H1 (cell line): Measurements from ENCODE around the gene SBF2. TPM values are rescaled to one million over a fixed set of nuclear protein-coding genes. Genes with fewer than 3 reads are reported as not detected.

Experiments
- CTCF ChIA-PET: fragments of 300-600 bp; sonication (Branson Sonifier 250); formaldehyde crosslinking; loops from one replicate; lab custom pipeline; 2021; ENCODE audit not compliant: partially characterized antibody; lab: Charles Lee
- POLR2A ChIA-PET: fragments of 300-600 bp; sonication (Branson Sonifier 250); formaldehyde crosslinking; loops from one replicate; lab custom pipeline; 2021; ENCODE audit warnings: inconsistent platforms; ENCODE audit not compliant: partially characterized antibody; lab: Charles Lee
- DNase-seq, 2 experiments: peaks; one replicate each; pipeline versions ENCODE4 v3.0.0 to v3.0.0-alpha.2; 2010 to 2022; ENCODE audit warnings: low spot score in 2 of 2, low read depth in 1 of 2, mixed read lengths in 1 of 2
- FAIRE-seq: peaks from 2 replicates; lab custom pipeline; 2011; peaks lifted over from hg19 to GRCh38; lab: Jason Lieb, UNC
- H2AFZ ChIP-seq: 2 replicates; pipeline ENCODE4 v1.8.1; 2012; ENCODE audit warnings: low read length, inconsistent platforms
- H2AK5ac ChIP-seq: 2 replicates; pipeline ENCODE4 v1.6.1; 2013; ENCODE audit warnings: low read depth, low read length
- H2BK120ac ChIP-seq: replicated peaks from 2 replicates; pipeline ENCODE3; 2013; ENCODE audit warnings: low read depth, low read length, inconsistent platforms
- H2BK12ac ChIP-seq: 2 replicates; pipeline ENCODE4 v1.6.1; 2013; ENCODE audit warnings: low read depth, low read length
- H2BK15ac ChIP-seq: 2 replicates; pipeline ENCODE4 v1.6.1; 2013; ENCODE audit warnings: low read length
- H2BK20ac ChIP-seq: 2 replicates; pipeline ENCODE4 v1.6.1; 2013; ENCODE audit warnings: low read length
- H2BK5ac ChIP-seq: 2 replicates; pipeline ENCODE4 v1.6.1; 2013; ENCODE audit warnings: low read depth, low read length
- H3K14ac ChIP-seq: 2 replicates; pipeline ENCODE4 v1.6.1; 2013; ENCODE audit warnings: inconsistent platforms; ENCODE audit not compliant: insufficient read length
- H3K18ac ChIP-seq: 2 replicates; pipeline ENCODE4 v1.6.1; 2013; ENCODE audit warnings: low read length; ENCODE audit errors: extremely low read depth
- H3K23ac ChIP-seq: 2 replicates; pipeline ENCODE4 v1.6.1; 2013; ENCODE audit warnings: inconsistent platforms; ENCODE audit not compliant: insufficient read length
- H3K23me2 ChIP-seq: 2 replicates; pipeline ENCODE4 v1.6.1; 2013; ENCODE audit warnings: low read depth, low read length
- H3K27ac ChIP-seq: 2 replicates; pipeline ENCODE4 v1.6.1; 2011; ENCODE audit warnings: low read depth, low read length, inconsistent platforms
- H3K27me3 ChIP-seq, 4 experiments: replicated peaks in 1 of 4; 1 replicate in 1 of 4; 2 replicates in 3 of 4; pipeline versions ENCODE4 v1.6.1 to v1.8.1; 2011 to 2013; ENCODE audit warnings: low read length in 3 of 4, mild to moderate bottlenecking in 3 of 4, inconsistent platforms in 2 of 4, mixed read lengths in 2 of 4, moderate library complexity in 1 of 4; ENCODE audit not compliant: control insufficient read depth in 3 of 4, insufficient read depth in 3 of 4; ENCODE audit errors: extremely low read depth in 1 of 4
- H3K36me3 ChIP-seq, 4 experiments: 2 replicates each; pipeline versions ENCODE4 v1.6.1 to v1.8.1; 2011 to 2013; ENCODE audit warnings: mild to moderate bottlenecking in 4 of 4, low read length in 3 of 4, moderate library complexity in 2 of 4, control low read depth in 1 of 4, inconsistent platforms in 1 of 4; ENCODE audit not compliant: insufficient read depth in 4 of 4, control insufficient read depth in 2 of 4
- H3K4ac ChIP-seq: replicated peaks from 2 replicates; pipeline ENCODE3; 2013; ENCODE audit warnings: low read length, low read depth, mixed read lengths, inconsistent platforms; ENCODE audit not compliant: insufficient read length
- H3K4me1 ChIP-seq, 4 experiments: replicated peaks in 1 of 4; 1 replicate in 1 of 4; 2 replicates in 3 of 4; pipeline versions ENCODE4 v1.6.1 to v1.8.1; 2011 to 2013; ENCODE audit warnings: low read length in 3 of 4, inconsistent platforms in 2 of 4, mixed read lengths in 1 of 4; ENCODE audit not compliant: insufficient read depth in 4 of 4, control insufficient read depth in 3 of 4
- H3K4me2 ChIP-seq, 2 experiments: 2 replicates each; pipeline versions ENCODE4 v1.6.1 to v1.8.1; 2011 to 2013; ENCODE audit warnings: low read depth in 2 of 2, low read length in 2 of 2, control low read depth in 1 of 2, inconsistent platforms in 1 of 2, mild to moderate bottlenecking in 1 of 2; ENCODE audit not compliant: insufficient read depth in 1 of 2
- H3K4me3 ChIP-seq, 4 experiments: fragments of 200-600, 300-600 bp in 1 of 4; sonication (generic), shearing (Covaris generic), sonication (Bioruptor Twin) in 1 of 4; 2 replicates each; pipeline versions ENCODE4 v1.5.1 to v1.8.1; 2011 to 2016; ENCODE audit warnings: low read length in 4 of 4, low read depth in 3 of 4, control low read depth in 2 of 4, inconsistent platforms in 2 of 4, mild to moderate bottlenecking in 2 of 4, mixed read lengths in 1 of 4, moderate library complexity in 1 of 4; ENCODE audit not compliant: insufficient read depth in 2 of 4; ENCODE audit errors: extremely low read depth in 1 of 4
- H3K56ac ChIP-seq: replicated peaks from 2 replicates; pipeline ENCODE3; 2013; ENCODE audit warnings: low read depth, mild to moderate bottlenecking, mixed read lengths, low read length, inconsistent platforms; ENCODE audit not compliant: insufficient read length
- H3K79me1 ChIP-seq: 2 replicates; pipeline ENCODE4 v1.6.1; 2013; ENCODE audit warnings: low read depth, low read length, control low read depth
- H3K79me2 ChIP-seq, 2 experiments: 2 replicates each; pipeline versions ENCODE4 v1.6.1 to v1.8.1; 2012 to 2013; ENCODE audit warnings: low read length in 2 of 2, mild to moderate bottlenecking in 2 of 2, inconsistent platforms in 1 of 2; ENCODE audit not compliant: insufficient read depth in 2 of 2, control insufficient read depth in 1 of 2
- H3K9ac ChIP-seq, 4 experiments: replicated peaks in 1 of 4; 1 replicate in 1 of 4; 2 replicates in 3 of 4; pipeline versions ENCODE4 v1.6.1 to v1.8.1; 2011 to 2013; ENCODE audit warnings: low read depth in 3 of 4, low read length in 3 of 4, control low read depth in 2 of 4, mild to moderate bottlenecking in 2 of 4, moderate library complexity in 2 of 4, inconsistent platforms in 1 of 4; ENCODE audit errors: extremely low read depth in 1 of 4
- H3K9me3 ChIP-seq, 2 experiments: 2 replicates each; pipeline versions ENCODE4 v1.6.1 to v1.8.1; 2012 to 2013; ENCODE audit warnings: mild to moderate bottlenecking in 2 of 2, moderate library complexity in 2 of 2, control low read depth in 1 of 2, inconsistent platforms in 1 of 2, low read depth in 1 of 2, low read length in 1 of 2, mixed read lengths in 1 of 2; ENCODE audit not compliant: insufficient read depth in 2 of 2
- H4K20me1 ChIP-seq, 2 experiments: replicated peaks in 1 of 2; 2 replicates each; pipeline versions ENCODE3 to v1.8.1; 2011 to 2013; ENCODE audit warnings: inconsistent platforms in 2 of 2, low read length in 2 of 2, mild to moderate bottlenecking in 1 of 2; ENCODE audit not compliant: insufficient read depth in 2 of 2, control insufficient read depth in 1 of 2
- H4K5ac ChIP-seq: 2 replicates; pipeline ENCODE4 v1.6.1; 2013; ENCODE audit warnings: low read length, low read depth, mixed read lengths, inconsistent platforms; ENCODE audit not compliant: insufficient read length
- H4K8ac ChIP-seq: 2 replicates; pipeline ENCODE4 v1.8.0; 2013; ENCODE audit warnings: mild to moderate bottlenecking, moderate library complexity, low read length, inconsistent platforms; ENCODE audit not compliant: insufficient read depth; ENCODE audit errors: extremely low read depth
- H4K91ac ChIP-seq: replicated peaks from 2 replicates; pipeline ENCODE3; 2013; ENCODE audit warnings: low read length, mixed read lengths, inconsistent platforms; ENCODE audit not compliant: insufficient read length
- BCL11A ChIP-seq, 2 experiments: IDR thresholded peaks; one replicate each; pipeline ENCODE4 v1.6.1; 2011; ENCODE audit warnings: low read depth in 2 of 2, low read length in 2 of 2, mild to moderate bottlenecking in 2 of 2
- CTBP2 ChIP-seq: IDR thresholded peaks from 2 replicates; pipeline ENCODE4 v1.7.0; 2011; ENCODE audit warnings: borderline replicate concordance, mild to moderate bottlenecking, moderate library complexity, mixed read lengths, low read length; ENCODE audit not compliant: insufficient read depth, insufficient read length
- EGR1 ChIP-seq: IDR thresholded peaks from 2 replicates; pipeline ENCODE4 v1.6.1; 2011; ENCODE audit warnings: low read depth, low read length, borderline replicate concordance
- EP300 ChIP-seq, 2 experiments: IDR thresholded peaks; 1 replicate in 1 of 2; 2 replicates in 1 of 2; pipeline ENCODE4 v1.6.1; 2011 to 2012; ENCODE audit warnings: low read depth in 2 of 2, low read length in 2 of 2, mild to moderate bottlenecking in 2 of 2, borderline replicate concordance in 1 of 2, inconsistent platforms in 1 of 2, moderate library complexity in 1 of 2
- HDAC6 ChIP-seq: IDR thresholded peaks from one replicate; pipeline ENCODE4 v1.7.1; 2012; ENCODE audit warnings: low read depth, mild to moderate bottlenecking, inconsistent platforms, low read length, moderate library complexity
- NANOG ChIP-seq: IDR thresholded peaks from 2 replicates; pipeline ENCODE4 v1.6.1; 2011; ENCODE audit warnings: low read length, low read depth, mild to moderate bottlenecking, inconsistent platforms; ENCODE audit not compliant: insufficient read depth, poor library complexity, severe bottlenecking
- POLR2AphosphoS5 ChIP-seq: IDR thresholded peaks from 2 replicates; pipeline ENCODE4 v1.6.1; 2011; ENCODE audit warnings: low read depth, low read length
- RFX5 ChIP-seq: IDR thresholded peaks from 2 replicates; pipeline ENCODE4 v1.6.1; 2011; ENCODE audit warnings: low read depth, low read length, improper control_type of control experiment, borderline replicate concordance
- YY1 ChIP-seq: IDR thresholded peaks from 2 replicates; pipeline ENCODE4 v1.6.1; 2011; ENCODE audit warnings: low read depth, mild to moderate bottlenecking, low read length
- WGBS, 2 experiments: shearing (Covaris generic) in 1 of 2; methylation state at CpG; one replicate each; pipeline versions ENCODE4 v1.1.6 to v1.1.7; 2013 to 2015; ENCODE audit warnings: low lambda C conversion rate in 2 of 2, mixed read lengths in 2 of 2, inconsistent platforms in 1 of 2, low coverage in 1 of 2, missing lambda C conversion rate in 1 of 2; ENCODE audit not compliant: insufficient replicate concordance in 2 of 2, insufficient coverage in 1 of 2, insufficient read length in 1 of 2; ENCODE audit errors: extremely low coverage in 1 of 2, missing lambda C conversion rate in 1 of 2; 5-methylcytosine and 5-hydroxymethylcytosine counted together
- polyA plus RNA-seq, 7 experiments: library from polyadenylated mRNA; depleted of rRNA in 3 of 7; stranded (reverse) in 5 of 7; unstranded in 2 of 7; fragments of >200 nt in 5 of 7; fragments of 200-250 nt in 2 of 7; gene quantifications; 1 replicate in 5 of 7; 2 replicates in 1 of 7; 4 replicates in 1 of 7; pipeline versions ENCODE4 v1.2.1 to v1.2.3, GENCODE V29; 2011 to 2013; ENCODE audit warnings: missing spikeins in 2 of 7, mixed read lengths in 2 of 7
- total RNA-seq: library from RNA; stranded (reverse); fragmentation: NEBNext Ultra II Directional; extraction: Animal tissue kit (Norgen Biotek cat#: 25700); gene quantifications from 2 replicates; pipeline ENCODE4 v1.2.1, GENCODE V29; 2021

The SBF2 gene
- total and polyA plus RNA-seq, 2 of the 8 experiments (the other 6 are each of a cell fraction or from before 2014, with no cell fraction given) = 36.7 to 50.5 TPM

DNA sequence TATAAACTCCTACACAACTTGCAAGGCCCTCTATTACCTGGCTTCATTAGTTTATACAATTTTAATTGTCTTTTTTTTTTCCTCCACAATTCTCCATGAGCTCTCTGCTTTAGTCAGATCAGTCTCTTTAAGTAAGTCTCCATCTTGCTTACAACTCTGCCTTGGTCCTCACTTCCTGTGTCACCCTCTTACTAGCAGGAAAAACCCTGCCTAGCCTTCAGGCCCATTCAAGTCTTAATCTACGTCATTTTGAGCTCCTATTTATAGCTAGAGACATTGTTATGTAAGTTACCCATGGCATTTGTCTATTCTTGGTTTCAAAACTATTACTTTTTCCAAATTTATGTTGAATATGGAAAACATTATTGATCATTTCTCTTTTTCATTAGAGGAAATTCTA lies 177.4 kb downstream of the SBF2 start:
- WGBS, 2 experiments = 95% methylated on average over 1 of the region's 1 CpG; no CpG with 5 or more reads in 1 of the 2 experiments
- CTCF ChIA-PET = no interaction called here

More for the DNA sequence above, 177.4 kb downstream of the SBF2 start:
- Histone ChIP-seq H4K8ac (no peak overlapping the region), H3K27me3 (no peaks in the 10 kb centered on the region), H3K9me3 (no peaks in the 10 kb centered on the region), H2AK5ac (no peak overlapping the region), H3K79me2 (no peaks in the 10 kb centered on the region; a peak in 1 of 4 replicates), H2BK20ac (no peak overlapping the region), H3K56ac (no peak overlapping the region), H3K4me3 (no peak overlapping the region), H3K4me1 (no peaks in the 10 kb centered on the region), H2BK12ac (no peak overlapping the region), H2BK5ac (no peak overlapping the region), H3K14ac (no peak overlapping the region), H4K5ac (no peak overlapping the region), H3K79me1 (no peaks in the 10 kb centered on the region), H3K23me2 (no peaks in the 10 kb centered on the region), H3K18ac (no peak overlapping the region), H3K4ac (no peak overlapping the region), H2BK15ac (no peak overlapping the region), H3K4me2 (no peak overlapping the region), H4K91ac (no peak overlapping the region), H3K27ac (no peak overlapping the region), H2BK120ac (no peak overlapping the region), H3K23ac (no peak overlapping the region), H3K9ac (no peak overlapping the region), H4K20me1 (no peaks in the 10 kb centered on the region)
- FAIRE-seq = no peak
- POLR2A ChIA-PET = interaction anchor here (0.6 kb wide), 1 partner anchor 179 kb away, joined by 4 read pairs; no protein-coding TSS in a partner anchor
- no peak for TF ChIP-seq RFX5
- TF ChIP-seq BCL11A (IDR thresholded peaks at IDR 0.05; ENCODE audit: low read depth in 2 of 2, low read length in 2 of 2) = no peak
- TF ChIP-seq EGR1 = no peak
- no peak for TF ChIP-seq EP300 (IDR thresholded peaks at IDR 0.05; ENCODE audit: borderline replicate concordance in 1 of 2, low read depth in 2 of 2, low read length in 2 of 2)
- no peak for TF ChIP-seq NANOG
- no peak for TF ChIP-seq POLR2AphosphoS5
- TF ChIP-seq CTBP2 = no peak
- TF ChIP-seq YY1 = no peak
- no peak for TF ChIP-seq HDAC6
- TF ChIP-seq, all 59 proteins: peak for 0
- Histone ChIP-seq H3K36me3 (no peaks in the 10 kb centered on the region; a peak in 1 of 8 replicates), H2AFZ (no peak overlapping the region)
- no peak for DNase-seq
